HG02642 (cell line): ENCODE measurements around the gene CORO2A.
"Not testable (repeated sequence)": the region's sequence is repeated elsewhere in the genome, so short reads cannot be mapped to it uniquely, and the experiment has no call there.

Source experiments
- ATAC-seq: cut with Tn5 transposase; IDR thresholded peaks from one replicate; pipeline ENCODE4 v1.9.1; 2021; ENCODE audit warnings: mild to moderate bottlenecking; ENCODE audit not compliant: unreplicated experiment, poor library complexity

Gene CORO2A

DNA sequence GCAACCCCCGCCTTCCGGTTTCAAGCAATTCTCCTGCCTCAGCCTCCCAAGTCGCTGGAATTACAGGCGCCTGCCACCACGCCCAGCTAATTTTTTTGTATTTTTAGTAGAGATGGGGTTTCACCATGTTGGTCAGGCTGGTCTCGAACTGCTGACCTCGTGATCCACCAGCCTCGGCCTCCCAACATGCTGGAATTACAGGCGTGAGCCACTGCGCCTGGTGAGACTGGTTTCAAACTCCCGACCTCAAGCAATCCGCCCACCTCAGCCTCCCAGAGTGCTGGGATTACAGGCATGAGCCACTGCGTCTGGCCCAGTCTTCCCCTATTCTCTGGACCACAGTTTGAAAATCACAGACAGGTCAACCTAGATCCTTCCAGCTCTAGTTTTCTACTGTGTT lies 68.3 kb downstream of the CORO2A start:
- not testable (repeated sequence) for ATAC-seq

DNA sequence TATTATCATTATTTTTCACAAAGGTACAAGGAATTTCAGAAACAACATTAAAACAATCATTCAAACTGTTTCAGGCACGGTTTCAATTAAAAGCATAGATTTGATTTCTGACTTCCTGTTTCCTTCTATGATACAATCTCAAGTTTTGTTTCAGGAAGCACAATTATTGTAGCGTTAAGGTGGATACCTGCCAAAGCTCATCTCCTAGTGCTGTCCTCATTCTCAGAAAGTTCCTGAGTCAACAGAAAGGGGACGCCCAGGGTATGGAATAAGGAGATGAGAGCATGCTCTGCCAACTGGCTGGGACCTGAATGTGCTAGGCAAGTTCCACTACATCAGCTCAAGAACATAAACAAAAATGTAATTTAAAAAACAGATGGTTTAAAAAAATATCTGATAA lies 71.4 kb downstream of the CORO2A start:
- ATAC-seq = no peak

DNA sequence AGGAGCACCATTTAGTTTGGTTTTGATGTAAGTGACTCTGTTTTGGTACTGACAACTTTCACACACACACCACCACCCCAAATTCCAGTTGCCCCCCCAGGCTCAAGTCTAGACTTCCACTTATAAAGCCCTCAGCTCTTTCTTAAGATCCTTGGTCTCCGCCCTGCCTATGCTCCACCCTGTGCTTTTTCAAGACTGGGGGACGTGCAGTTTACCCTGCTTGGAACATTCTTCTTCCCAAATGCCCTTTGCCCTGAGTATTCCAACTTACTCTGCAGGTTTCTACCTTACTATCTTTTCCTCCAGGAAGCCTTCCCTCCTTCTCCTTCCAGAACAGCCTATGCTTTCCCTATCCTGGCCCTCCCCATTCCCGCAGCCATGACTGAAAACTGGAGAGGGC lies 72.0 kb downstream of the CORO2A start:
- no peak for ATAC-seq

DNA sequence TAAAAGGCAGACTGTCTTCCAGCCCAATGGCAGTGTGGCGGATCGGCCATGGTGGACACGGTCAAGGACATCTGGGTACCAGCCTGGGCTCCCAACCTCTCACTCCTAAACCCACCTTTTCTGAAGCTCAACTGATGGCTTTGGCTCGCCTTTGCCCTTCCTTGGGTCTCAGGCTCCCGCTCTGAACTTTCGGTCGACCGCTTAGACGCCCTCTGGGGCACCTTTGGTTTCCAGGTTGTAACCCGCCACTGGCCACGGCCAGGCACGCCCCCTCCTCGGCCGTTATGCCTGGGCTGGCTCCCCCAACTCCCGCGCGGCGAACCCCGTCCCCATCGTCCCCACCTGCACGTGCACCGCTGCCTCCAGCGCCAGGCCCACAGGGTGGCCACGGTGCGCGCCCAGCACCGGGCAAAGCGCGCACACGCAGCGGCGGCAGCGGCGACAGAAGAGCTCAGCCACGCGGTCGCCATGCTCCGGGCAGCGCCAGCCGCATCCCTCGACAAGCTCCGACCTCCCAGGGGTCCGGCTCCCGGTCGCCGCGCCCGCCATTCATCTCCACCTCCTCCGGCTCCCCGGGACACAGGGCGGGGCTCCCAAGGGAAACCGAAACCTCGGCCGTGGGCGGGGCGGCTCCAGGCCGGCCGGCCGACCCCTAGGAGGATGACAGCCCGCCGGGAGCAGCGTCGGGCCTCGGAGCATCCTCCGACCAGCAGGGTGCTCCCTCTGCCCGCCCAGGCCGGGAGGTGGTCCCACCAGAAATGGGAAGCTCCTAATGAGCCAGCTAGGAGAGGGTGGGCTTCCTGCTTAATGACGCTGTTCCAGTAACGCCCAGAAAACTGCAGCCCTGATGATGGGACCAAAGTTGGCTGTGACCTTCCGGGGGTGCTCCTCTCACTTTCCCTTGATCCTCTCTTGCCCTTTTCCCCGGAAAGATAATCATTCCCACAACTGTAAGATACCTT lies 73.5 kb downstream of the CORO2A start, which contains the start of gene TRIM14:
TSS of gene TRIM14 (minus strand) at position 583 of the 962 bp plus-strand sequence. CDS start at position 549, 34 bp downstream.
- ATAC-seq = peak; percentile 71

DNA sequence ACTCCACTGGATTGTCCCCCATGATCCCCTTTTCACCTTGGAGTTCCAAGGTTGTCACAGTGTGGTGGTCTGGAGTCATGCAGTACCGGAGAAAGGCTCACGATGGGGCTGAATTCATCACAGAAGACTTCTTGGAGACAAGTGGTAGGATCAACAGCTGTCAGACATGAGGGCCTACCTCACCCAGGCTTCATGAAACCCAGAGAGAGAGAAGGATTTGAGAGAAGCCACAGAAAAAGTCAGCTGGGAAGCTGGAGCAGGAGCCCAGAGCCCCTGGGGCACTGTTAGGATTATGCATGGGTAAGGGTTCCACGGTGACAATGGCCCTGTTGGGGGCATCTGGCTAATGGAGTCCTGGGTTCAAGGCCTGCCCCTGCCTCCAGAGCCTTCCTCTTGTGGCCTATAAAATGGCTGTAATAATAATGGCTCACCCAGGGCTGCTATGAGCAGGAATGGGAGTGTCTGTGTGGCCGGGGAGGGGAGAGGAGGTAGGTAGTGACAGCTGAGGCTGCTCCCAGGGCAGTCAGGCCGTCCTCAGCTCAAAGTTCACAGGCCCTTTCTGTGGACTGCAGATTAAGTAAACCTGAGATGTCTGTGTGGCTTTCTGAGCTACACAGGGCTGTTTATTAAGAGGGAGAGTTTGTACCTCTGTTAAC lies 74.3 kb downstream of the CORO2A start:
- ATAC-seq = peak; percentile 43

DNA sequence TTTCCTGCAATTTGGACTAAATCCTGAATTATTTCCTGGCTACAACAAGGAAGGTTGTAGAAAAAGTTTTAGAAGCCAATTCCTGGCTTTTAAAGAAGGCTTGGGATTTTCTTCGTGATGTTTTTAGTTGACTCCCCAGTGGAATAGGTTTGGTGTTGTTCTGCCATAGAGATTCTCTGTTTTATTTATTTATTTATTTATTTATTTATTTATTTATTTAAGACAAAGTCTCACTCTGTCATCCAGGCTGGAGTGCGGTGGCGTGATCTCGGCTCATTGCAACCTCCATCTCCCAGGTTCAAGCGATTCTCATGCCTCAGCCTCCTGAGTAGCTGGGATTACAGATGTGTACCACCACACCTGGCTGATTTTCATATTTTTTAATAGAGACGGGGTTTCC lies 75.3 kb downstream of the CORO2A start:
- ATAC-seq = not testable (repeated sequence)

DNA sequence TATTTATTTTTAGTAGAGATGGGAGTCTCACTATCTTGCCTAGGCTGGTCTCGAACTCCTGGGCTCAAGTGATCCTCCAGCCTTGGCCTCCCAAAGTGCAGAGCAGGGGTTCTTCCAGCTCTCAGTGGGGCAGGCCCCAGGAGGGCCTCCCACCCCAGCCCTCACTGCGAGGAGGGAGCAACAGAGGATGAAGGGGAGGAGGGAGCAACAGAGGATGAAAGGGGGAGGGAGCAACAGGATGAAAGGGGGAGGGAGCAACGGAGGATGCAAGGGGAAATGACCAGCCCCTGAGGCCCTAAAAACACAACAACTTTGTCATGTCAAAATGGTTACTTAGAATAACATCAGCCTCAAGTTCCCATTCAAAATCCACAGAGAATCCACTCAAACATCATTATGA lies 83.4 kb downstream of the CORO2A start:
- ATAC-seq = no peak

DNA sequence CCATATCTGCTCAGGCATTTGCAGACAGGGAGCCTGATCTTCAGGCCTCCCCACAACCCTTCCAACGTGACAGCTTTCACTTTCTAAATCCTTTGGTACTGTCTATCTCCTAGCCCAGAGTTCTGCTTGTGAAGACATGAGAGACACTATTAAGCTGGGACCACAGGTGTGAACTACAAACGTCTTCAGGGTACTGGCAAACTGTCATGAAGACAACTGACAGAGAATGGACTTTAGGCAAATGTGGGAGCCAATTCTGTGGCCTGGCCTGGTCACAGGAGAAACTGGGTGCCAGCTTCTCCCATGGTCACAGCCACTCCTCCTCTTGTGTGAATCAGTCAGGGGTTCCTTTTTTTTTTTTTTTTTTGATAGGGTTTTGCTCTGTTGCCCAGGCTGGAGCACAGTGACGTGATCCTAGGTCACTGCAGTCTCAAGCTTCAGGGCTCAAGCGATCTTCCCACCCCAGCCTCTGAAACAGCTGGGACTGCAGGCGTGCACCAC lies 83.9 kb downstream of the CORO2A start:
- peak; percentile 81 for ATAC-seq

DNA sequence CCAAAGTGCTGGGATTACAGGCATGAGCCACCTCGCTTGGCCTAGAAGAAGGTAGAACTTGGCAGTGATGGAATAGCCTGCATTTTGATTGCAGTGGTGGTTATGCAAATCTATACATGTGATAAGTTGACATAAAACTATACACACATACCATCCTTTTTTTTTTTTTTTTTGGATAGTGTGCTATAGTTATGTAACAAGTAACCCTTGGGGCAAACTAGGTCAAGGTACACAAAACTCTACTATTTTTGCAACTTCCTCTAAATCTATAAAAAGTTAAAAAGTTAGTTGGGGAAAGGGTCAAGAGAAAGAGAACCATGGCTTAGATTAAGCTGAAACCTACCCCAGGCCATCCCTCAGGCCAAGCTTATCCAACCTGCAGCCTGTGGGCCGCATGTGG lies 84.5 kb downstream of the CORO2A start:
- ATAC-seq = peak; percentile 26

DNA sequence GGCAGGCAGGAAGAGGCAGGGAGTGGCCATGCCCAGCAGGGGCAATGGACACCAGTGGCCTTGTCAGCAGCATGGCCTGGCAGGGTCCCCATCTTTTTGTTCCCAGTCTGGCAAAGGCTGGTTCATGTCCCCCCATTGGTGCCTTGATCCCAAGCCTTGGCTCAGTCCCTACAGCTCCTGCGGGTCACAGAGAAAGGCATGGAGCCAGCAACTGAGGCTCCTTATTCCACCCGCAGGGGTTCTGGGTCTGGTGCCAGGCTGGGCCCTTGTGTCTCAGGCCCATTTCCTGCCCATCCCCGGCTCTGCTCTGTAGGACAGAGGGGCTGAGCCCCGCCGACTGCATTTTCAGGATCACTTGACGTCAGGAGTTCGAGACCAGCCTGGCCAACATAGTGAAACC lies 87.4 kb downstream of the CORO2A start:
- ATAC-seq = no peak

DNA sequence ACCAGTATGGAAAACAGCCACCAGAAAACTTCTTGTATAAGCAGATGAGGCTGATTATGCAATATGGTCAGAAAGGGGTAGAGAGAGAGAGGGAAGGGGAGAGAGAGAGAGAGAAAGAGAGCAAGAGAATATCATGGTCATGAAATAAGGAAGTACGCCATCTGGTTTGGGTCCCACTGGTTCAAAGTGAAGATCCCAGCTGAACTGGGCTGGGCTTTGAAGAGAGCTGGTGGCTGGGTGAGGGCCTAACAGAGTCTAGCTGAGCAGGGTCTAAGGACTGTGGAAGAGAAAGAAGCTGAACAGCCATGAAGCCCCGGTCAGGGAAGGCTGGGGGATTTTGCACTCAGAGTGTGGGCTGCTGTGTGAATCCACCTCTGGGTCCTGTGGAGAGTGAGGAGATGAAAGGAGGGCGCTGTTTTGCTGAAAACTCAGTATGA lies 88.0 kb downstream of the CORO2A start:
- no peak for ATAC-seq

DNA sequence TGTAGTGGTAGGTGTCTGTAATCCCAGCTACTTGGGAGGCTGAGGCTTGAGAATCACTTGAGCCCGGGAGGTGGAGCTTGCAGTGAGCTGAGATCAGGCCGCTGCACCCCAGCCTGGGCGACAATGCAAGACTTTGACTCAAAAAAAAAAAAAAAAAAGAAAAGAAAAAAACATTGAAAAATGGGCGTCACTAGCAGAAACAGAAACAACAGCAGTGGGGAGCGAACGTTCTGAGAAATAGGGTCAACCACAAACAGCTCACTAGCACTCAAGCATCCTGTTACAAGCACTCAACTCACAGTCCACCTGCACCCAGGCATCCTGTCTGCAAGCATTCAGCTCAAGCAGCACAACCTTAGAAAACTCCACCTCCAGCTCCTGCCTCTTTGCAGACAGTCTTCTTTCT lies 90.6 kb downstream of the CORO2A start:
- peak; percentile 98 for ATAC-seq

DNA sequence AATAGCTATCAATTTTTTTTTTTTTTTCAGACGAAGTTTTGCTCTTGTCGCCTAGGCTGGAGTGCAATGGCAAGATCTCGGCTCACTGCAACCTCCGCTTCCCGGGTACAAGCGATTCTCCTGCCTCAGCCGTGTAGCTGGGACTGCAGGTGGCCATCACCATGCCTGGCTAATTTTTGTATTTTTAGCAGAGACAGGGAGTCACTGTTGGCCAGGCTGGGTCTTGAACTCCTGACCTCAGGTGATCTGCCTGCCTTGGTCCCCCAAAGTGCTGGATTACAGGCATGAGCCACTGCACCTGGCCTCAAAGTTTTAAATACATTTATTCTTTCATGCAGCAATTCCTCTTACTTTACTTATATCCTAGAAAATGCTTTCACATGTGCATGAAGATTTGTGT lies 91.0 kb downstream of the CORO2A start:
- no peak for ATAC-seq

DNA sequence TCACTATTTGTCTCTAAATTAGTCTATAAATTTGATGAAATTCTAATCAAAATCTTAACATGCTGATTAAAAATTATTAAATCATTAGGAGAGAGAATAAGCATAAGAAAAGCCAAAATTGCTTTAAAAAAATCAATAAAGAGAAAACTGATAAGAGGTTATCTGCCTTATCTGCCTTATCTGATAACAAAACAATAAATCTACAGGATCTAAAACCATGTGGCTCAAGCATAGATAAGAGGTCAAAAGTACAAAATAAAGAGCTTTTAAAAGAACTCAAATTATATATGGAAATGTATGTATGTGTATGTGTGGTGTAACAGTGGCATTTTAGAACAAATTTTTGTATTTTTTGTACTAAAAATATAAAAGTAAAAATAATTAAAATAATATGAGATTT lies 92.0 kb downstream of the CORO2A start:
- ATAC-seq = no peak

DNA sequence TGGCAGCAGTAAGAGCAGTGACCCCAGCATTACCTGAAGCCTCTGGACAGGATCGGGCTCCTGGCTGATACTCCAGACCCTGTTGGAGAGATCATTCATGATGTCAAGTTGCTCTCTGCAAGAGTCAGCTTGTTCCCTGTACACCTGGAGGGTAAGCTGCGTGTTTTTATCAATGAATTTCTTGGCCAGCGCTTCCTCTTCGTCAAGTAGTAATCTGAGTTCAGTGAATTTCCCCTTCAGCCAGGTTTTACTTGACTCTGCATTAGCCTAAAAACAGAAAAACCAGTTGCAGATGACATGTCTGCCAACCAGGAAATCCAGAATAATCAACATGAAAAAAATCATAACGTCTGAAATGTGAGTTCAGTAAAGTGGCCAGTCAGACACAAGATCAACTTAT lies 92.5 kb downstream of the CORO2A start:
- ATAC-seq = no peak

DNA sequence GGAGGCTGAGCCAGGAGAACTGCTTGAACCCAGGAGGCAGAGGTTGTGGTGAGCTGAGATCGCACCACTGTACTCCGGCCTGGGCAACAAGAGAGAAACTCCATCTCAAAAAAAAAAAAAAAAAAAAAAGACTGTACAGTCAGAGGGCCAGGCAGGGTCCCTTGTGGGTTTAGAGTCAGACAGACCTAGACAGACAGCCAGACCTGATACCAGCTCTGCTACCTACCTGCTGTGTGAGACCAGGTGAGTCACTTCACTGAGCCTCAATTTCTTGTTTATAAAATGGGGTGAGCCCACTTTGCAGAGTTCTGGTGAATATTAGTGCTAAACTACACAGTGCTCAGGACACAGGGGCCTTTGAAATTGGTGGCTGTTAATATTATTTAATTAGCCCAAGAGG lies 93.1 kb downstream of the CORO2A start:
- no peak for ATAC-seq

DNA sequence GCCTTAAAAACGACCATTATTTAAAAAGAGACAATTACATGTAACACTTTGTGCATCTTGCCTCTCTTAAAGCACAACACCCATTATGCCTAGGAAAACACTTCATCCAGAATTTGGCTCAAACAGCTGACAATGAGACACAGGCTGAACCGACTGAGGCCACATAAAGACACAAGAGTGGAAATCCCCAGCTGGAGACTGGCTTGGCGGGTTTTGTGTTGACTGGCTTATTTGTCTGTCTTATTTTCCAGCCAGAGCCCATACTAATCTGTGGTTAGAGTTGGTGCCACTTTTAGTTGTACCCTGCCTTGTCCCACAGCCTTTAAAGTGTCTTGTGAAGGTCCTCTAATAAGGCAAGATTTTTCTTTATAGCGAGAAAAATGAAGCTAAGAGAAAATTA lies 94.6 kb downstream of the CORO2A start:
- no peak for ATAC-seq

DNA sequence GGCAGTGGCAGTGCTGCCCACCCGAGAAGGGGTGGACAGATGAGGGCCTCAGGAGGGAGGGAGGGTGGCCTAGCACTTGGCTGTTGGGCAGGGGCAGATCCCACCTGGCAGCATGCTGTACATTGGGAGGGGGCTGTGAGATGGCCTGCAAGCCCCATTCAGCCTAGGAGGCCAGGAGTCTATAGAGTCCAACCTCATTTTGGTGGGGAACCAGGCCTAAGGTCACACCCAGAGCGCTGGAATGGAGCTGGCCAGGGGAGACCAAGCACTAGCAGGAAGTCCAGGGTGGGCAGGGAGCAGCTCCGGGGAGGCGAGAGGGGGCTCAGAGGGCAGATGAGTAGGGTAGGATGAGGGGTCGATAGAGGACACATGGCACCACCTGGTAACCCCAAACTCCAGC lies 96.3 kb downstream of the CORO2A start:
- ATAC-seq = no peak

DNA sequence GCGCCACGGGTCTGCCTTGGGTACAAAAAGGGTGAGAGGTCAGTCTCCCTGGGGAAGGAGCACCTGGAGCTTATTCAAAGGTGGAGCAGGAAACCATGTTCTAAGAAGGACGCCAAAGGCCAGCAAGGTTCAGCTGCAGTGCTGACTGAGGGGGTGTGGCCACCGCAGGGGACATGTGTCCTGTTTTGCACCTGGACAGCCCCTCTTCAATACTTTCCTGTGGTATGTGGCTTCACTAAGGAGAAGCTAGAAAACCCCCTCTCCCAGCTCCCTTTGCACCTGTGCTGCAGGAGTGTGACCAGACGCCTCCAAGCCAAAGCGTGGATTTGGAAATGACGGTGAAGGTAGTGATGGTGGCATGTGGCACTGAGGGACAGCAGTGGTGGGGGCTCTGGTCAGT lies 97.0 kb downstream of the CORO2A start:
- no peak for ATAC-seq

DNA sequence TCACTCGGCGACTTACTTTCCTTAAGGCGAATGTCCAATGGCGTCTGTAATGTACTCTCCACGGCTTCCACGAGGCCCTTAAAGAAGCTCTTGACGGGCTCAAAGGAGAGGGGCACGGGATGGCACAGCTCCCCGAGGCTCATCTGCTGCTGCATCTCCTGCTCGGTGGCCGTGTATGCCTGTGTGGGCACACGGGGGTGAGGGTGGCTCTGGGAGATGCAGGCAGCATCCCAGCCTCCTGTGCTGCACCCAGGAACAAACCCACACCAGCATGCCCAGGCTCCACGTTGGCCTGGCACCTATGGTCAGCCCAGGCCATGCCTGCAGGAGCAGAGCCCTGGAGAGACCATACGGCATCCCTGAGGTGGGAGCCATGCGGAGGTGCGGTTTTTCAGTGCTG lies 97.6 kb downstream of the CORO2A start:
- no peak for ATAC-seq

DNA sequence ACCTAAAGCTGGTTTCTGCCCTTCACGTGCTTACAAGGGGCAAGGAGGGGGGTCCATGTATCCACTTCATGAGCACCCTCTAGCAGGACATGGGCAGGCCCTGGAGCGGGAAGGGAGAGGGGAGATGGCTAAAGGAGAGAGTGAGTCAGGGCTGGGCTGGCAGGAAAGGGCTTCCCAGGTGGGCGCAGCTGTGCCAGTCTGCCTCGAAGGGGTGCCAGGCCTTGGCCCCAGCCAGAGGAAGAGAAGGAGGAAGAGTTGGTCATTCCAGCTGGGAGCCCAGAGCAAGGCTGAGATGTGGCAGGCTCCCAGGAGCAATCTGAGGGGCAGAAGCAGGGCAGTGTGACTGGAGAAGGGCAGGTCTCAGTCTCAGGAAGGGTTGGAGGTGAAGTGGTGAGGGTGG lies 98.1 kb downstream of the CORO2A start:
- ATAC-seq = no peak
